DLD1 (cell line): Measurements from ENCODE around the gene WFDC5.
"Not testable (repeated sequence)": the region's sequence is repeated elsewhere in the genome, so short reads cannot be mapped to it uniquely, and the experiment has no call there.

Source experiments
- in situ Hi-C: cut with HindIII; loops from 2 replicates; pipeline ENCODE4 v1.10.0; 2017; ENCODE audit warnings: low sequenced_read_pairs

Gene WFDC5

GRCh38 chr20:45114465-45115385 is at the start of gene WFDC5:
Gene WFDC5 (minus strand): TSS chr20:45115174. CDS start chr20:45115083, 91 bp downstream.
- in situ Hi-C loops: no loop called here

GRCh38 chr20:45163083-45163803 is 48.3 kb upstream of the WFDC5 start:
- in situ Hi-C loops: no loop called here

GRCh38 chr20:45157962-45158361 is 43.0 kb upstream of the WFDC5 start:
- in situ Hi-C loops: no loop called here

GRCh38 chr20:45156713-45157112 is 41.7 kb upstream of the WFDC5 start:
- in situ Hi-C loops: no loop called here

GRCh38 chr20:45154794-45155193 is 39.8 kb upstream of the WFDC5 start:
- in situ Hi-C loops: not testable (repeated sequence)

GRCh38 chr20:45154183-45154582 is 39.2 kb upstream of the WFDC5 start:
- in situ Hi-C loops: no loop called here

- in situ Hi-C loops: no loop called here
Observed at GRCh38 chr20:45153752-45154151, 38.8 kb upstream of the WFDC5 start.

GRCh38 chr20:45153147-45153546 is 38.2 kb upstream of the WFDC5 start:
- in situ Hi-C loops: no loop called here

GRCh38 chr20:45152405-45152804 is 37.4 kb upstream of the WFDC5 start:
- in situ Hi-C loops: no loop called here

GRCh38 chr20:45149062-45149461 is 34.1 kb upstream of the WFDC5 start:
- in situ Hi-C loops: no loop called here

GRCh38 chr20:45140836-45141235 is 25.9 kb upstream of the WFDC5 start:
- in situ Hi-C loops: no loop called here

GRCh38 chr20:45139733-45140375 is 24.9 kb upstream of the WFDC5 start:
- in situ Hi-C loops: not testable (repeated sequence)

GRCh38 chr20:45138561-45139300 is 23.8 kb upstream of the WFDC5 start:
- in situ Hi-C loops: no loop called here

- in situ Hi-C loops: no loop called here
Observed at GRCh38 chr20:45136911-45137310, 21.9 kb upstream of the WFDC5 start.

GRCh38 chr20:45128099-45128498 is 13.1 kb upstream of the WFDC5 start:
- in situ Hi-C loops: no loop called here

GRCh38 chr20:45124365-45124764 is 9.4 kb upstream of the WFDC5 start, which contains the start of gene WFDC12:
Gene WFDC12 (minus strand): TSS chr20:45124465. CDS start chr20:45124447, 18 bp downstream.
- in situ Hi-C loops: no loop called here

- in situ Hi-C loops: no loop called here
Observed at GRCh38 chr20:45121388-45121787, 6.4 kb upstream of the WFDC5 start.

GRCh38 chr20:45119556-45120266 is 4.7 kb upstream of the WFDC5 start:
- in situ Hi-C loops: no loop called here

GRCh38 chr20:45118028-45118427 is 3.1 kb upstream of the WFDC5 start:
- in situ Hi-C loops: no loop called here

GRCh38 chr20:45117581-45117980 is 2.6 kb upstream of the WFDC5 start:
- in situ Hi-C loops: no loop called here
